C4-2B (cell line): ENCODE data around the gene UCP2.

Source experiments
- H3K27ac ChIP-seq: fragments of 450-650 bp; 2 replicates; pipeline ENCODE4 v1.5.1; 2017
- ZFX ChIP-seq: fragments of 450-650 bp; IDR thresholded peaks from 2 replicates; pipeline ENCODE4 v1.6.1; 2017
- TF ChIP-seq, protein P1 (sequence below): fragments of 450-650 bp; conservative IDR thresholded peaks from 2 replicates; pipeline ENCODE4 v1.5.1; 2017; ENCODE audit warnings: mild to moderate bottlenecking

The UCP2 gene

DNA sequence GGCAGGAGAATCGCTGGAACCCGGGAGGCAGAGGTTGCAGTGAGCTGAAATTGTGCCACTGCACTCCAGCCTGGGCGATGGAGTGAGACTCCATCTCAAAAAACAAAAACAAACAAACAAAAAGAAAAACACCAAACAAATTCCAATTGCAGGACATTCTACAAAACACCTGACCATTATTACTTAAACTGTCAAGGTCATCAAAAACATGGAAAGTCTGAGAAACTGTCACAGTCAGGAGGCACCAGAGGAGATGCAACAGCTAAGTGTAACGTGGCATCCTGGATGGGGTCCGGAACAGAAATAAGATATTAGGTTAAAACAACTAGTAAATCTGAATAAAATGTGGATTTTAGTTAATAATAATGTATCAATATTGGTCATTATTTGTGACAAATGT lies 32.7 kb downstream of the UCP2 start:
- TF ChIP-seq, protein P1, sequence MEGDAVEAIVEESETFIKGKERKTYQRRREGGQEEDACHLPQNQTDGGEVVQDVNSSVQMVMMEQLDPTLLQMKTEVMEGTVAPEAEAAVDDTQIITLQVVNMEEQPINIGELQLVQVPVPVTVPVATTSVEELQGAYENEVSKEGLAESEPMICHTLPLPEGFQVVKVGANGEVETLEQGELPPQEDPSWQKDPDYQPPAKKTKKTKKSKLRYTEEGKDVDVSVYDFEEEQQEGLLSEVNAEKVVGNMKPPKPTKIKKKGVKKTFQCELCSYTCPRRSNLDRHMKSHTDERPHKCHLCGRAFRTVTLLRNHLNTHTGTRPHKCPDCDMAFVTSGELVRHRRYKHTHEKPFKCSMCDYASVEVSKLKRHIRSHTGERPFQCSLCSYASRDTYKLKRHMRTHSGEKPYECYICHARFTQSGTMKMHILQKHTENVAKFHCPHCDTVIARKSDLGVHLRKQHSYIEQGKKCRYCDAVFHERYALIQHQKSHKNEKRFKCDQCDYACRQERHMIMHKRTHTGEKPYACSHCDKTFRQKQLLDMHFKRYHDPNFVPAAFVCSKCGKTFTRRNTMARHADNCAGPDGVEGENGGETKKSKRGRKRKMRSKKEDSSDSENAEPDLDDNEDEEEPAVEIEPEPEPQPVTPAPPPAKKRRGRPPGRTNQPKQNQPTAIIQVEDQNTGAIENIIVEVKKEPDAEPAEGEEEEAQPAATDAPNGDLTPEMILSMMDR = no peak
- TF ChIP-seq ZFX = no peak
- no peak overlapping the region for H3K27ac ChIP-seq

DNA sequence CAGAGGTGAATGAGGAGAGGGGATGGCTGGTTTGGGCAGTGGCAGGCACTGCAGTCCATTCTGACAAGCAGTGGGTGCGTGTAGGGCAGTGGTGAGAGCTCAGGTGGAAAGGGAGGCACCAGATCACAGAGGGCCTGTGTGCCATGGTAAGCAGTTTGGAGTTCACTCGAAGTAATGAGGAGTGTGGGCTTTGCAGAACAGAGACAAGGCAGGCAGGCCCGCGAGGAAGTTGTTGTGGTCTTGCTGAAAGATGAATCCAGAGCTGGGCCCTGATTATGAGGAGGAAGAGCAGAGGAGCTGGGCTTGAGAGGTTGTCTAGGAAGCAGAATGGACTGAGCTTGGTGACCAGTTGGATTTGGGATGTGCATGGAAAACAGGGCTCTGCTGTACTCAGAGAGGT lies 33.4 kb downstream of the UCP2 start:
- no peak overlapping the region for H3K27ac ChIP-seq
- TF ChIP-seq, protein P1 = no peak

DNA sequence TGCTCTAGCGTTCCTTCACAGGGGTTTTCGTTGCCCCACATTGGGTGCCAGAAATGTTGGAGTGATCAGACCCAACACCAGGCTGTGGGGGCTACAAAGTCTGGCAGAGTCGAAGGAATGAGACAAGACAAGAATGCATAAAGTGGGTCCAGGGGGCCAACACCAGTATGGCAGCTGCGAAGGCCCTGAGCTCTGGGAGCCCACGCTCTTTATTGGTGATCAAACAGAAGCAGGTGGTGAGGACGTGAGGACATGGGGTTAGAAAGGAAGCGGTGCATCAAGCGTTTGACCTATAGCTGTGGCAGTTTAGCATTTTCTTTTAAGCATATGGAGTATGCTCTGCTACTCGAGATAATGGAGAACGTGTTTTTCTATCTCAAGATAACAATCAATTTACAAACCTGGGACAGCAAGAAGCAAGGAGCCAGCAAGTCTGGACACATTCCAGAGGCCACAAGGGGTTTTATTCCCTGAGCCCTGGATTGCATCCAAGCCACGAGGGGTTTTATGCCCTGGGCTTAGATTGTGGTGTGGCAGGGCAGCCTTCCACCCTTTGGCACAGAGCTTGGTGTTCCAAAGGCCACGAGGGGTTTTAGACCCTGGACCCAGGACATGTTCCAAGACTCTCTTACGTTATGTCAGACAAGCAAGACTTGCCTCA lies 35.7 kb downstream of the UCP2 start:
- TF ChIP-seq, protein P1 = no peak
- TF ChIP-seq ZFX = no peak
- no peak overlapping the region for H3K27ac ChIP-seq

GRCh38 chr11:73945396-73945795 lies 37.2 kb downstream of the UCP2 start:
- TF ChIP-seq ZFX = no peak
- TF ChIP-seq, protein P1 = no peak

GRCh38 chr11:73944901-73945300 lies 37.7 kb downstream of the UCP2 start:
- TF ChIP-seq, protein P1 = no peak
- no peak for TF ChIP-seq ZFX
- no peak overlapping the region for H3K27ac ChIP-seq

More at GRCh38 chr11:73945396-73945795, 37.2 kb downstream of the UCP2 start:
- no peak overlapping the region for H3K27ac ChIP-seq

- H3K27ac ChIP-seq = no peak overlapping the region
- TF ChIP-seq, protein P1 = no peak
- TF ChIP-seq ZFX = no peak
Measured at GRCh38 chr11:73944085-73944484, 38.6 kb downstream of the UCP2 start.

DNA sequence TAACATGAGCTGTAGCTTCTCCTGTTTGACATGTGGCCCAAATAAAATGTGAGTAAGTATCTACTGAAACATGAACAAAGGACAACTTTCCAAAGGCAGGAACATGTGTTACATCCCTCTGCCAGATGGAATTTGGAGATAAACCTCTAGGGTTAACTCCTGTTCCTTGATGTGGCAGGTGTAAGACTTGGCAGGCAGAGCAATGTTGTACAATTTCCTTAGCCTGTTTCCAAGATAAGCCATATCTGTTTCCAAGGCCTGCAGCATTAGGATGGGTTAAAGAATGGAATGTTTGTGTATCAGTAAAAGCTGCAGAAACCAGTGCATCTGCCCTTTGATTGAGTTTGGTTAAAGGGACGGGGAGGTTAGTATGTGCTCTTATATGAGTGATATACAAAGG lies 40.6 kb downstream of the UCP2 start:
- TF ChIP-seq, protein P1 = no peak
- no peak for TF ChIP-seq ZFX
- no peak overlapping the region for H3K27ac ChIP-seq
